Hair follicle dermal papilla cell (primary cell): ENCODE results near the gene HLA-A. TPM values are rescaled to one million over a fixed set of nuclear protein-coding genes. Genes with fewer than 3 reads are reported as not detected.

ENCODE experiments used
- small RNA-seq: library from RNA; depleted of rRNA; stranded (forward); fragments of <200 nt; gene quantifications from one replicate; pipeline ENCODE3, GENCODE V24; 2012
- total RNA-seq: library from RNA; depleted of rRNA; stranded (reverse); fragments of >200 nt; gene quantifications from 2 replicates; pipeline ENCODE4 v1.2.3, GENCODE V29; 2012

HLA-A gene
- total RNA-seq, result 478 and 738 TPM in 2 replicates

GRCh38 chr6:29942275-29943052 lies at the start of gene HLA-A:
Gene HLA-A, plus strand, starts transcription at chr6:29942532. Its CDS starts 22 bp downstream, at chr6:29942554.

Small RNAs within 50 kb of the gene (small RNA-seq; reads per million reads assigned to genes)
- not detected for gene HLA-U

Other genes with a start within 250 kb of the HLA-A start
- gene HLA-F, start 219.1 kb upstream of the HLA-A start, total RNA-seq, result 13.7 and 15.9 TPM in 2 replicates
- not detected in 2 replicates for gene HLA-G, start 114.7 kb upstream of the HLA-A start, total RNA-seq
- 18.3 and 21.5 TPM in 2 replicates for gene POLR1H, start 118.7 kb downstream of the HLA-A start, total RNA-seq
- gene PPP1R11, start 124.7 kb downstream of the HLA-A start, total RNA-seq, result 34.6 and 36.7 TPM in 2 replicates
- gene RNF39, start 133.2 kb downstream of the HLA-A start, total RNA-seq, result 0.16 TPM in 1 of 2 replicates, not detected in the other
- gene TRIM31, start 170.6 kb downstream of the HLA-A start, total RNA-seq, result not detected in 2 replicates
- not detected in 2 replicates for gene TRIM40, start 193.6 kb downstream of the HLA-A start, total RNA-seq
- gene TRIM10, start 218.7 kb downstream of the HLA-A start, total RNA-seq, result not detected in 2 replicates
- gene TRIM15, start 221.0 kb downstream of the HLA-A start, total RNA-seq, result not detected in 2 replicates